C4-2B (cell line): ENCODE results near the gene HP.

ENCODE experiments used
- ZFX ChIP-seq: fragments of 450-650 bp; IDR thresholded peaks from 2 replicates; pipeline ENCODE4 v1.6.1; 2017
- TF ChIP-seq, protein P1 (sequence below): fragments of 450-650 bp; conservative IDR thresholded peaks from 2 replicates; pipeline ENCODE4 v1.5.1; 2017; ENCODE audit warnings: mild to moderate bottlenecking

DNA sequence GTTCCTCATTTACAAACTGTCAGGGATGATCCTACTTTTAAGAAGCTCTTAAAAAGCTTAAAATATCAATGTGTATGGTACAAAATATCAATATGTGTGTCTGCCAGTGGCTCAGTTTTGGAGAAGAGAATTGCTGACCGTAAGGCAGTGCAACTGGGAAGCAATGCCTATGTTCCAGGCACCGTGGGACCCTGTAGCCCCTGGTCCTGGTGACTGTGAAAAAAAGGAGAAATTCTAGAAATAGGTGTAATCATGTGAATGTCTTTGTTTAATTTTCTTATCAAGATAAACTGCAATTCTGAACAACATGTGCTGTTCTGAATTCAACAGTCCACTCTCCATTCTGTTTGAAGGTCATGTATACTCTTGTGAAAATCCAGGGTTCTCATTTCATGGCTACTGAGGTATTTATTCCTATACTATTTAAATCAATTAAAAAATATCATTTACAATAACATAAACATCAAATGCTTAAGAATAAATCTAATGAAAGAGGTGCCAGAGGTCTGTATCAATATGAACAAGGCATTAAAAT is 9.4 kb upstream of the HP start:
- TF ChIP-seq, protein P1, sequence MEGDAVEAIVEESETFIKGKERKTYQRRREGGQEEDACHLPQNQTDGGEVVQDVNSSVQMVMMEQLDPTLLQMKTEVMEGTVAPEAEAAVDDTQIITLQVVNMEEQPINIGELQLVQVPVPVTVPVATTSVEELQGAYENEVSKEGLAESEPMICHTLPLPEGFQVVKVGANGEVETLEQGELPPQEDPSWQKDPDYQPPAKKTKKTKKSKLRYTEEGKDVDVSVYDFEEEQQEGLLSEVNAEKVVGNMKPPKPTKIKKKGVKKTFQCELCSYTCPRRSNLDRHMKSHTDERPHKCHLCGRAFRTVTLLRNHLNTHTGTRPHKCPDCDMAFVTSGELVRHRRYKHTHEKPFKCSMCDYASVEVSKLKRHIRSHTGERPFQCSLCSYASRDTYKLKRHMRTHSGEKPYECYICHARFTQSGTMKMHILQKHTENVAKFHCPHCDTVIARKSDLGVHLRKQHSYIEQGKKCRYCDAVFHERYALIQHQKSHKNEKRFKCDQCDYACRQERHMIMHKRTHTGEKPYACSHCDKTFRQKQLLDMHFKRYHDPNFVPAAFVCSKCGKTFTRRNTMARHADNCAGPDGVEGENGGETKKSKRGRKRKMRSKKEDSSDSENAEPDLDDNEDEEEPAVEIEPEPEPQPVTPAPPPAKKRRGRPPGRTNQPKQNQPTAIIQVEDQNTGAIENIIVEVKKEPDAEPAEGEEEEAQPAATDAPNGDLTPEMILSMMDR = no peak
- no peak for TF ChIP-seq ZFX
